Lower lobe of right lung (tissue), 2 donors: ENCODE measurements around the gene ETS1. TPM values are rescaled to one million over a fixed set of nuclear protein-coding genes. Genes with fewer than 3 reads are reported as not detected.

Experiments
- ATAC-seq, 2 donors: fragments of 200-7000 bp; cut with Tn5 transposase; one replicate each; pipeline ENCODE4 v1.9.1; 2020 to 2022; ENCODE audit warnings: mild to moderate bottlenecking in 2 of 2, moderate library complexity in 2 of 2
- DNase-seq: peaks from one replicate; pipeline ENCODE4 v3.0.0-alpha.2; 2020
- H3K27ac ChIP-seq: fragments of 200-600 bp; one replicate; pipeline ENCODE4 v1.8.0; 2022
- H3K27me3 ChIP-seq: fragments of 200-600 bp; one replicate; pipeline ENCODE4 v1.8.0; 2022; ENCODE audit warnings: low read depth
- H3K36me3 ChIP-seq: fragments of 200-600 bp; one replicate; pipeline ENCODE4 v1.8.0; 2022; ENCODE audit warnings: mild to moderate bottlenecking
- H3K4me1 ChIP-seq: fragments of 200-600 bp; one replicate; pipeline ENCODE4 v1.8.0; 2022
- H3K4me3 ChIP-seq: fragments of 200-600 bp; one replicate; pipeline ENCODE4 v1.8.0; 2022; ENCODE audit warnings: mild to moderate bottlenecking
- H3K9me3 ChIP-seq: fragments of 200-600 bp; one replicate; pipeline ENCODE4 v1.8.0; 2022
- CTCF ChIP-seq: fragments of 200-600 bp; IDR thresholded peaks from one replicate; pipeline ENCODE4 v1.8.0; 2022; ENCODE audit warnings: antibody characterized with exemption, mild to moderate bottlenecking
- intact Hi-C: fragments of 100-400 bp; cut with DNase I; formaldehyde crosslinking; loops from one replicate; pipeline ENCODE4 v1.11.0; 2022
- total RNA-seq: library from RNA; stranded (reverse); fragmentation: NEBNext Ultra II Directional; extraction: Animal tissue kit (Norgen Biotek cat#: 25700); gene quantifications from one replicate; pipeline ENCODE4 v1.2.1, GENCODE V29; 2021
- donor health status: DM: no; HTN: yes; CAD: no; lungs with severe emphysema.

Gene ETS1
- total RNA-seq, 1 donor from 2014 or later, result 123 TPM

- DNase-seq (no peak), ATAC-seq (no peak)
- H3K27me3 ChIP-seq, result no peaks in the 10 kb centered on the region
- intact Hi-C loops, result loop anchor here (10.0 kb wide), 1 partner anchor 49 kb away; no protein-coding TSS in a partner anchor
- H3K4me3 ChIP-seq, result peak overlapping the region; percentile 4
- TF ChIP-seq CTCF, result no peak
- H3K27ac ChIP-seq, result no peak overlapping the region
- no peaks in the 10 kb centered on the region for H3K9me3 ChIP-seq
- H3K4me1 ChIP-seq, result peaks cover 87% of the 10 kb centered on the region
- H3K36me3 ChIP-seq, result peaks cover 10% of the 10 kb centered on the region
These were observed 73.3 kb downstream of the ETS1 start for GRCh38 chr11:128513915-128514681.

- ATAC-seq (no peak), DNase-seq (no peak)
- H3K27ac ChIP-seq, result peak overlapping the region; percentile 25
- peaks cover 10% of the 10 kb centered on the region for H3K36me3 ChIP-seq
- intact Hi-C loops, result loop anchor here (10.0 kb wide), 1 partner anchor 48 kb away; no protein-coding TSS in a partner anchor
- no peak for TF ChIP-seq CTCF
- no peaks in the 10 kb centered on the region for H3K27me3 ChIP-seq
- no peaks in the 10 kb centered on the region for H3K9me3 ChIP-seq
- H3K4me3 ChIP-seq, result peak overlapping the region; percentile 13
- H3K4me1 ChIP-seq, result peaks cover 89% of the 10 kb centered on the region
These were observed 74.8 kb downstream of the ETS1 start for GRCh38 chr11:128512474-128512996.

GRCh38 chr11:128511712-128512111 is 75.6 kb downstream of the ETS1 start:
- peaks cover 89% of the 10 kb centered on the region for H3K4me1 ChIP-seq
- H3K27me3 ChIP-seq, result no peaks in the 10 kb centered on the region
- peaks cover 10% of the 10 kb centered on the region for H3K36me3 ChIP-seq
- ATAC-seq, result no peak
- H3K4me3 ChIP-seq, result peak overlapping the region; percentile 1
- H3K27ac ChIP-seq, result peak overlapping the region; percentile 25
- no peak for TF ChIP-seq CTCF
- DNase-seq, result no peak
- intact Hi-C loops, result loop anchor here (10.0 kb wide), 1 partner anchor 47 kb away; no protein-coding TSS in a partner anchor
- no peaks in the 10 kb centered on the region for H3K9me3 ChIP-seq

- intact Hi-C loops, result loop anchor here (10.0 kb wide), 1 partner anchor 45 kb away; no protein-coding TSS in a partner anchor
- TF ChIP-seq CTCF, result no peak
- no peaks in the 10 kb centered on the region for H3K9me3 ChIP-seq
- H3K27ac ChIP-seq, result peak overlapping the region; percentile 46
- H3K4me1 ChIP-seq, result peaks cover 91% of the 10 kb centered on the region
- peak overlapping the region; percentile 15 for H3K4me3 ChIP-seq
- DNase-seq (no peak), ATAC-seq (no peak)
- H3K27me3 ChIP-seq, result no peaks in the 10 kb centered on the region
- H3K36me3 ChIP-seq, result peaks cover 16% of the 10 kb centered on the region
These were observed 77.6 kb downstream of the ETS1 start for GRCh38 chr11:128509621-128510389.

GRCh38 chr11:128508770-128509510 is 78.4 kb downstream of the ETS1 start:
- Histone ChIP-seq H3K27ac (peak overlapping the region; percentile 83), H3K4me3 (peak overlapping the region; percentile 39)
- intact Hi-C loops, result no loop called here

More at GRCh38 chr11:128508770-128509510, 78.4 kb downstream of the ETS1 start:
- DNase-seq (no peak), ATAC-seq (peak; percentile 55 to 56)
- no peaks in the 10 kb centered on the region for H3K9me3 ChIP-seq
- no peak for TF ChIP-seq CTCF
- no peaks in the 10 kb centered on the region for H3K27me3 ChIP-seq
- peaks cover 91% of the 10 kb centered on the region for H3K4me1 ChIP-seq
- H3K36me3 ChIP-seq, result peaks cover 16% of the 10 kb centered on the region
